ENCODE results near the gene NKD1. TPM values are rescaled to one million over a fixed set of nuclear protein-coding genes. Genes with fewer than 3 reads are reported as not detected.

Gene NKD1
- polyA plus RNA-seq, 3 donors: 0.01 TPM; not detected in 2

DNA sequence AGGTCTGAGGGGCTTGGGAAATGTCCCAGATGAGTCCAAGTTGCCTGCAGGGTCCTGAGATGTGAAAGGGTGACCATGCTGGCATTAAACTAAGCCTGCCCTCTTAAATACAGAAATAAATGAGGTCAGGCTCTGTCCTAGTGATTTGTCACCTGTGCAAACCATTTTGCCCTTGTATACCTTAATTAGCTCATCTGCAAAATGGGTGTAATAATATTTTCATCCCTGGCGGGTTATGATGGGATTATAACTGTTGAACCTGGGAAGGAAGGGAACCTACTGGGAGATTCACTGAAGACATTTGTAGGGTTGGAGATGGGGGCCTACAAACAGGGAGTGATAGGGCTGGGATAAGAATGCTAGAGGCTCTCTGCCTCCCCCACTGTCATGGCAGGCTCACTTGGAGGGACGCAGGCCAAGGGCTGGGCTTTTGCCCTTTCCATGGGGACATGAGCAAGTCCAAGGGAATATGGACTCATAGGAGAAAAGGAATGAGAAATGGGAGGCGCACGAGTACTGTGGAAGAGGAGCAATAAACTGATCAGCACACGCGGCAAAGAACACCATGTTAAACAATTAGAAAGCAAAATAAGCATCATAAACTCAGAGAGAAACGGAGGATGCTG is 4.4 kb downstream of the NKD1 start:
- H3K27me3 Mint-ChIP-seq (ENCODE audit: low read depth in 3 of 3): peaks cover 33 to 53% (median 34%) of the 10 kb centered on the region in 3 donors
- DNase-seq: no peak
- H3K36me3 Mint-ChIP-seq: no peaks in the 10 kb centered on the region
- Histone ChIP-seq H3K36me3 (replicated peaks in 1 of 2; ENCODE audit: control insufficient read depth in 1 of 2, insufficient read depth in 2 of 2, low read length in 2 of 2) (no peaks in the 10 kb centered on the region), H4K20me1 (ENCODE audit: insufficient read depth, low read length) (no peaks in the 10 kb centered on the region), H3K9ac (ENCODE audit: insufficient read depth, low read length, poor library complexity, severe bottlenecking) (no peak overlapping the region), H3K9me3 (replicated peaks in 1 of 2; ENCODE audit: control insufficient read depth in 1 of 2, insufficient read depth in 1 of 2, low read length in 2 of 2) (no peaks in the 10 kb centered on the region), H3K4me1 (ENCODE audit: control insufficient read depth in 1 of 2, insufficient read depth in 2 of 2, low read length in 2 of 2) (peaks cover 8 to 9% of the 10 kb centered on the region in 2 donors), H3K4me2 (replicated peaks; ENCODE audit: extremely low read depth, low read length, poor library complexity, severe bottlenecking) (no peak overlapping the region), H3K79me2 (ENCODE audit: insufficient read depth, low read length) (no peaks in the 10 kb centered on the region), H3K27me3 (ENCODE audit: control insufficient read depth in 2 of 2, insufficient read depth in 2 of 2, low read length in 2 of 2) (peaks cover 10 to 32% of the 10 kb centered on the region in 2 donors), H3K27ac (ENCODE audit: low read depth in 1 of 2, low read length in 2 of 2) (no peak overlapping the region), H3K4me3 (replicated peaks in 1 of 3; ENCODE audit: low read depth in 2 of 3, low read length in 3 of 3) (no peak overlapping the region), H2AFZ (ENCODE audit: insufficient read depth, low read depth, low read length, poor library complexity, severe bottlenecking) (no peak overlapping the region)
- H3K4me1 Mint-ChIP-seq: no peaks in the 10 kb centered on the region
- intact Hi-C loops (cut with micrococcal nuclease): loop anchor here in 1 of 2 donors (5.0 kb wide), 1 partner anchor 110 kb away; no protein-coding TSS in a partner anchor
- no peak overlapping the region for H3K27ac Mint-ChIP-seq
- WGBS (ENCODE audit: insufficient coverage): 80% methylated on average over 1 of the region's 7 CpGs
- peaks cover 0 to 9% (median 2%) of the 10 kb centered on the region in 7 donors for H3K9me3 Mint-ChIP-seq
- no peak overlapping the region for H3K4me3 Mint-ChIP-seq
- TF ChIP-seq, protein P1, sequence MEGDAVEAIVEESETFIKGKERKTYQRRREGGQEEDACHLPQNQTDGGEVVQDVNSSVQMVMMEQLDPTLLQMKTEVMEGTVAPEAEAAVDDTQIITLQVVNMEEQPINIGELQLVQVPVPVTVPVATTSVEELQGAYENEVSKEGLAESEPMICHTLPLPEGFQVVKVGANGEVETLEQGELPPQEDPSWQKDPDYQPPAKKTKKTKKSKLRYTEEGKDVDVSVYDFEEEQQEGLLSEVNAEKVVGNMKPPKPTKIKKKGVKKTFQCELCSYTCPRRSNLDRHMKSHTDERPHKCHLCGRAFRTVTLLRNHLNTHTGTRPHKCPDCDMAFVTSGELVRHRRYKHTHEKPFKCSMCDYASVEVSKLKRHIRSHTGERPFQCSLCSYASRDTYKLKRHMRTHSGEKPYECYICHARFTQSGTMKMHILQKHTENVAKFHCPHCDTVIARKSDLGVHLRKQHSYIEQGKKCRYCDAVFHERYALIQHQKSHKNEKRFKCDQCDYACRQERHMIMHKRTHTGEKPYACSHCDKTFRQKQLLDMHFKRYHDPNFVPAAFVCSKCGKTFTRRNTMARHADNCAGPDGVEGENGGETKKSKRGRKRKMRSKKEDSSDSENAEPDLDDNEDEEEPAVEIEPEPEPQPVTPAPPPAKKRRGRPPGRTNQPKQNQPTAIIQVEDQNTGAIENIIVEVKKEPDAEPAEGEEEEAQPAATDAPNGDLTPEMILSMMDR (IDR thresholded peaks at IDR 0.05): no peak

DNA sequence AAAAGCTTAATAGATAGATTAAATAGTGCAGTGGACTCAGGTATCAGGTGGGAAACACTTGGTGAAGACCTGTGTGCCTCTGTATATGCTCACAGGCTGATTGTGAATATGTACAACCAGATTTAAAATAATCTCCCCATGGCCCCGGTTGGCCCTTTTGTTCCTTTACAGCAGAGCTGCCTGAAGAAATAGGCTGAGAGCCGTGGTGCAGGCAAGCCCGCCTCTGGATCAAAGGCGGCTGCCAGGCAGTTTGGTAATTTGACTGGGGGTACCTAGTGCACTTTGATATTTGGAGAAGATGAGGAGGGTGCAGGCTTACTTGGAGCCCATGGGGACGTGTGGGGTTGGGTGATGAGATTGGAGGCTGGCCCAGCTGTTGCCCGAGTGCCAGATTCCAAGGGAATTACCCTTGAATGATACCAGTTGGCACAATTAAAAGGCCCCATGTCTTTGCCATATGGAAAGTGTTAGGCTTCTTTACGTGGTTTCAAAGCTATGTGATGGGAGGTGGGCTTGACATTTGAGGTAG is 5.0 kb downstream of the NKD1 start:
- TF ChIP-seq, protein P1 (IDR thresholded peaks at IDR 0.05): no peak
- Mint-ChIP-seq H3K9me3 (peaks cover 0 to 9% (median 2%) of the 10 kb centered on the region in 7 donors), H3K36me3 (no peaks in the 10 kb centered on the region), H3K4me3 (no peak overlapping the region), H3K27me3 (ENCODE audit: low read depth in 3 of 3) (peaks cover 33 to 49% (median 34%) of the 10 kb centered on the region in 3 donors), H3K27ac (no peak overlapping the region), H3K4me1 (no peaks in the 10 kb centered on the region)
- WGBS (ENCODE audit: insufficient coverage): 96% methylated on average over 6 of the region's 7 CpGs
- Histone ChIP-seq H3K4me2 (replicated peaks; ENCODE audit: extremely low read depth, low read length, poor library complexity, severe bottlenecking) (no peak overlapping the region), H3K9me3 (replicated peaks in 1 of 2; ENCODE audit: control insufficient read depth in 1 of 2, insufficient read depth in 1 of 2, low read length in 2 of 2) (no peaks in the 10 kb centered on the region), H2AFZ (ENCODE audit: insufficient read depth, low read depth, low read length, poor library complexity, severe bottlenecking) (no peak overlapping the region), H3K4me3 (replicated peaks in 1 of 3; ENCODE audit: low read depth in 2 of 3, low read length in 3 of 3) (no peak overlapping the region), H3K27me3 (ENCODE audit: control insufficient read depth in 2 of 2, insufficient read depth in 2 of 2, low read length in 2 of 2) (peaks cover 10 to 29% of the 10 kb centered on the region in 2 donors), H3K9ac (ENCODE audit: insufficient read depth, low read length, poor library complexity, severe bottlenecking) (no peak overlapping the region), H3K27ac (ENCODE audit: low read depth in 1 of 2, low read length in 2 of 2) (no peak overlapping the region), H4K20me1 (ENCODE audit: insufficient read depth, low read length) (no peaks in the 10 kb centered on the region), H3K79me2 (ENCODE audit: insufficient read depth, low read length) (no peaks in the 10 kb centered on the region), H3K4me1 (ENCODE audit: control insufficient read depth in 1 of 2, insufficient read depth in 2 of 2, low read length in 2 of 2) (peaks cover 6 to 7% of the 10 kb centered on the region in 2 donors), H3K36me3 (replicated peaks in 1 of 2; ENCODE audit: control insufficient read depth in 1 of 2, insufficient read depth in 2 of 2, low read length in 2 of 2) (no peaks in the 10 kb centered on the region)
- intact Hi-C loops (cut with micrococcal nuclease): loop anchor here in 1 of 2 donors (5.0 kb wide), 1 partner anchor 109 kb away; no protein-coding TSS in a partner anchor
- DNase-seq: no peak
